ENCODE data around the gene PGBD5.

Gene PGBD5

DNA sequence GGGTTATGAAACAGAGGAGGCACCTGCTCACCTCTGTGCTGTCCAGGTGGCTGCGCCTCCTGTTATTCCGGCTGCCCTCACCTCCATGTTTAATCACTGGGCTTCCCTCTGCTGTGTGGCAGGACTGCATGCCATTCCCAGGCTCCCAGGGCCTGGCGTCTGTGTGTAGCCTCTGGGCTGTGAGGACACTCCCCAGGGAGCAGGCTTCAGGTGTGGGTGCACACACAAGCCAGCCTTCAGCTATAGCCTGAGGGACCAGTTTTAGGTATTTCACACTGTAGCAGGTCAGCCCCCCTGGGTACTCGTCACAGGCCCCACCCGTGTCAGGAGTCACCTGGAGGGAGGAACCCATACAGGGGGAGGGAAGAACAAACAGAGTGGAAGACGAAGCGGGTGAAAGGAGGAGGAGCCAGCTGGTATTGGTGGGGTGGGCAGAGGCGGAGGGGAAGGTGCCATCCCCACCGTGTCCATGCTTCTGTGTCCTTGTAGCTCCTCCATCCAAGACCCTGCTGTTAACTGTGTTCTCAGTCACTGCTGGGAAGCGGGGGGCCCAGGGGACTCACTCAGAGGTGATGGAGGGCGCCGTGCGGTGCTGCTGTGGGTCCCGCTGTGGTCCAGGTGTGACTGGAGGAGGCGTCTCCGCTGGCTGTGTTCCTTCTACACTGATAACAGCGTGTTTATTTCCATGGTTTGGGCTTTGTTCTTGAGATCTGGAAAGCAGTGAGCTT is 158.6 kb downstream of the PGBD5 start:
- Histone ChIP-seq H3K4me1 (ENCODE audit: low read length) (no peaks in the 10 kb centered on the region), H3K4me3 (ENCODE audit: low read length) (no peak overlapping the region), H4K20me1 (ENCODE audit: insufficient read depth, low read length) (no peaks in the 10 kb centered on the region; the same call in 1 of the 2 replicates), H3K79me2 (ENCODE audit: low read length) (no peaks in the 10 kb centered on the region), H3K4me2 (ENCODE audit: low read length) (no peak overlapping the region), H3K9me3 (ENCODE audit: insufficient read depth, low read length) (no peaks in the 10 kb centered on the region), H3K36me3 (replicated peaks; ENCODE audit: low read depth, low read length) (no peaks in the 10 kb centered on the region), H2AFZ (ENCODE audit: low read depth, low read length) (no peak overlapping the region), H3K27ac (ENCODE audit: low read length) (no peak overlapping the region), H3K27me3 (ENCODE audit: low read depth, low read length) (no peaks in the 10 kb centered on the region), H3K9ac (ENCODE audit: low read length) (no peak overlapping the region)
- no peak for TF ChIP-seq EZH2phosphoT487 (IDR thresholded peaks at IDR 0.05; ENCODE audit: low read depth)
- TF ChIP-seq, protein P1, sequence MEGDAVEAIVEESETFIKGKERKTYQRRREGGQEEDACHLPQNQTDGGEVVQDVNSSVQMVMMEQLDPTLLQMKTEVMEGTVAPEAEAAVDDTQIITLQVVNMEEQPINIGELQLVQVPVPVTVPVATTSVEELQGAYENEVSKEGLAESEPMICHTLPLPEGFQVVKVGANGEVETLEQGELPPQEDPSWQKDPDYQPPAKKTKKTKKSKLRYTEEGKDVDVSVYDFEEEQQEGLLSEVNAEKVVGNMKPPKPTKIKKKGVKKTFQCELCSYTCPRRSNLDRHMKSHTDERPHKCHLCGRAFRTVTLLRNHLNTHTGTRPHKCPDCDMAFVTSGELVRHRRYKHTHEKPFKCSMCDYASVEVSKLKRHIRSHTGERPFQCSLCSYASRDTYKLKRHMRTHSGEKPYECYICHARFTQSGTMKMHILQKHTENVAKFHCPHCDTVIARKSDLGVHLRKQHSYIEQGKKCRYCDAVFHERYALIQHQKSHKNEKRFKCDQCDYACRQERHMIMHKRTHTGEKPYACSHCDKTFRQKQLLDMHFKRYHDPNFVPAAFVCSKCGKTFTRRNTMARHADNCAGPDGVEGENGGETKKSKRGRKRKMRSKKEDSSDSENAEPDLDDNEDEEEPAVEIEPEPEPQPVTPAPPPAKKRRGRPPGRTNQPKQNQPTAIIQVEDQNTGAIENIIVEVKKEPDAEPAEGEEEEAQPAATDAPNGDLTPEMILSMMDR (IDR thresholded peaks at IDR 0.05; ENCODE audit: low read depth, low read length): no peak

- TF ChIP-seq, protein P1 (IDR thresholded peaks at IDR 0.05; ENCODE audit: low read depth, low read length): no peak
- no peak for TF ChIP-seq EZH2phosphoT487 (IDR thresholded peaks at IDR 0.05; ENCODE audit: low read depth)
- Histone ChIP-seq H3K9ac (ENCODE audit: low read length) (no peak overlapping the region), H3K36me3 (replicated peaks; ENCODE audit: low read depth, low read length) (no peaks in the 10 kb centered on the region), H2AFZ (ENCODE audit: low read depth, low read length) (no peak overlapping the region), H3K9me3 (ENCODE audit: insufficient read depth, low read length) (no peaks in the 10 kb centered on the region), H4K20me1 (ENCODE audit: insufficient read depth, low read length) (no peaks in the 10 kb centered on the region; the same call in 1 of the 2 replicates), H3K4me3 (ENCODE audit: low read length) (no peak overlapping the region), H3K4me2 (ENCODE audit: low read length) (no peak overlapping the region), H3K27me3 (ENCODE audit: low read depth, low read length) (no peaks in the 10 kb centered on the region), H3K79me2 (ENCODE audit: low read length) (no peaks in the 10 kb centered on the region), H3K27ac (ENCODE audit: low read length) (no peak overlapping the region), H3K4me1 (ENCODE audit: low read length) (no peaks in the 10 kb centered on the region)
Measured at GRCh38 chr1:230266456-230266855, 159.7 kb downstream of the PGBD5 start.

DNA sequence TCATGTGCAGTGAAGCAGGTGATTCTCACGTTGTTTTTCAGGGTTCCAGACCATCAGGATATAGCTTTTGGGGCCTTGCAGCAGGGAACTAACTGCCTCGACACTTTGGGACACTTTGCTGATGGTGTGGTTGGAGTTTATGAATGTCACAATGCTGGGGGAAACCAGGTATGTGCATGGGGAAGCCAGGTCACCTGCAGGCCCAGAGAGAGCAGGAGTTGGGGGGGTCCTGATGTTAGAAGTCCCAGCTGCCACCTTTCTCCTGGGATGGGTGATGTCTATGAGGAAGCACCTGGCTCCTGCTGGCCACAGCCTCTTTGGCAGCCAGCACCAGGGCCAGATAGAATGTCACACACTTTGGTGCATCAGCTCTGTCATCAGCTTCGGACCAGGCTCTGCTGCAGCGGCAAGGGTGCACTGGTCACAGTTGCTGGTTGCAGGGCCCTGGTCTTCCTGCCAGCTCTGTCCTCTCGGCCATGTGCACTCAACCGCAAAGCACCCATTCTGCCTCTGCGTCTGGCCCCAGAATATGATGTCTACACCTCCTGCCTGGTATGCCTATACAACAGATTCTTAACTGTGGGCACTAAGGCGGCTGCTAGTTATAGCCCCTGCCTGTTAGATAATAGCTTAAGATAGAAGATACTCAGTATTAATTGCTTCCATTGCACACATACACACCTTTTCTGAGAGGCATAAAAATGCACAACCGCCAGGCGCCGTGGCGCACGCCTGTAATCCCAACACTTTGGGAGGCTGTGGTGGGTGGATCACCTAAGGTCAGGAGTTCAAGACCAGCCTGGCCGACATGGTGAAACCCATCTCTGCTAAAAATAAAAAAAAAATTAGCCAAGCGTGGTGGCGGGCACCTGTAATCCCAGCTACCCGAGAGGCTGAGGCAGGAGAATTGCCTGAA is 160.7 kb downstream of the PGBD5 start:
- Histone ChIP-seq H3K4me1 (ENCODE audit: low read length) (peaks cover 6% of the 10 kb centered on the region), H3K9ac (ENCODE audit: low read length) (no peak overlapping the region), H3K4me3 (ENCODE audit: low read length) (no peak overlapping the region), H3K27me3 (ENCODE audit: low read depth, low read length) (no peaks in the 10 kb centered on the region), H2AFZ (ENCODE audit: low read depth, low read length) (no peak overlapping the region), H3K9me3 (ENCODE audit: insufficient read depth, low read length) (no peaks in the 10 kb centered on the region), H3K36me3 (replicated peaks; ENCODE audit: low read depth, low read length) (no peaks in the 10 kb centered on the region), H3K4me2 (ENCODE audit: low read length) (no peak overlapping the region), H3K79me2 (ENCODE audit: low read length) (no peaks in the 10 kb centered on the region), H4K20me1 (ENCODE audit: insufficient read depth, low read length) (no peaks in the 10 kb centered on the region; the same call in 1 of the 2 replicates), H3K27ac (ENCODE audit: low read length) (no peak overlapping the region)
- TF ChIP-seq, protein P1 (IDR thresholded peaks at IDR 0.05; ENCODE audit: low read depth, low read length): no peak
- no peak for TF ChIP-seq EZH2phosphoT487 (IDR thresholded peaks at IDR 0.05; ENCODE audit: low read depth)
